ENCODE measurements around the gene SOCS1. TPM values are rescaled to one million over a fixed set of nuclear protein-coding genes. Genes with fewer than 3 reads are reported as not detected.
A peak's percentile ranks its signal among the peaks of the same experiment; 100 is the strongest.

SOCS1 gene
- total RNA-seq, 2 donors from 2014 or later, result 4.7 to 5.5 TPM

DNA sequence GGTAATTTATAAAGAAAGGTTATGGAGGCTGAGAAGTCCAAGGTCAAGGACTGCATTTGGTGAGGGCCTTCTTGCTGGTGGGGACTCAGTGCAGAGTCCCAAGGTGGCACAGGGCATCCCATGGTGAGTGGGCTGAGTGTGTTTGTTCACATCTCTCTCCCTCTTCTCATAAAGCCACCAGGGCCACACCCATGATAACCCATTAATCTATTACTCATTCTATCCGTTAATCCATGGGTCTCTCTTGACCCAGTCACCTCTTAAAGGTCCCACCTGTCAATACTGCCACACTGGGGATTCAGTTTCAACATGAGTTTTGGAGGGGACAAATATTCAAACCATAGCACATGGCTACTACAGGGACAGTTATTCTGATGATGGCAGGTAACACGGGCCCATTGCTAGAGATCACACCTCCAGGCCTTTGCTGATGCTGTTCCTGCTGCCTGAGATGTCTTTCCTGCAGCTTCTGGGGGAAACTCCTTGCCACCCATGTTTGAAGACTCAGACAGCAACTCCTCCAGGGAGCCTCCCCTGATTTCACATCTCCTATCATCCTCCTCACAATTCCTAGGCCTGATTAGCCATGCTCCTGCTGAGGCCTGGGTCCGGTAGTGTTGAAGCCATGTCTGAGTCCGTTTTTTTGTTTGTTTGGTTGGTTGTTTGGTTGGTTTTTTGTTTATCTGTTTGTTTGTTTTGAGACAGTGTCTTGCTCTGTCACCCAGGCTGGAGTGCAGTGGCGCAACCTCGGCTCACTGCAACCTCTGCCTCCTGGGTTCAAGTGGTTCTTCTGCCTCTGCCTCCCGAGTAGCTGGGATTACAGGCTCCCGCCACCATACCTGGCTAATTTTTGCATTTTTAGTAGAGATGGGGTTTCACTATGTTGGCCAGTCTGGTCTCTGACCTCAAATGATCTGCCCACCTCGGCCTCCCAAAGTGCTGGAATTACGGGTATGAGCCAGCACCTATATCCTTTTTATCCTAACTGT is 16.1 kb downstream of the SOCS1 start:
- Histone ChIP-seq H3K4me1 (no peaks in the 10 kb centered on the region), H3K4me3 (peak overlapping the region in 1 of 2 donors; percentile 17), H3K36me3 (no peaks in the 10 kb centered on the region), H3K9me3 (no peaks in the 10 kb centered on the region), H3K27me3 (no peaks in the 10 kb centered on the region), H3K27ac (peak overlapping the region; percentile 71 to 86)
- no peak for DNase-seq (ENCODE audit: low spot score)
- TF ChIP-seq, protein P1, sequence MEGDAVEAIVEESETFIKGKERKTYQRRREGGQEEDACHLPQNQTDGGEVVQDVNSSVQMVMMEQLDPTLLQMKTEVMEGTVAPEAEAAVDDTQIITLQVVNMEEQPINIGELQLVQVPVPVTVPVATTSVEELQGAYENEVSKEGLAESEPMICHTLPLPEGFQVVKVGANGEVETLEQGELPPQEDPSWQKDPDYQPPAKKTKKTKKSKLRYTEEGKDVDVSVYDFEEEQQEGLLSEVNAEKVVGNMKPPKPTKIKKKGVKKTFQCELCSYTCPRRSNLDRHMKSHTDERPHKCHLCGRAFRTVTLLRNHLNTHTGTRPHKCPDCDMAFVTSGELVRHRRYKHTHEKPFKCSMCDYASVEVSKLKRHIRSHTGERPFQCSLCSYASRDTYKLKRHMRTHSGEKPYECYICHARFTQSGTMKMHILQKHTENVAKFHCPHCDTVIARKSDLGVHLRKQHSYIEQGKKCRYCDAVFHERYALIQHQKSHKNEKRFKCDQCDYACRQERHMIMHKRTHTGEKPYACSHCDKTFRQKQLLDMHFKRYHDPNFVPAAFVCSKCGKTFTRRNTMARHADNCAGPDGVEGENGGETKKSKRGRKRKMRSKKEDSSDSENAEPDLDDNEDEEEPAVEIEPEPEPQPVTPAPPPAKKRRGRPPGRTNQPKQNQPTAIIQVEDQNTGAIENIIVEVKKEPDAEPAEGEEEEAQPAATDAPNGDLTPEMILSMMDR (IDR thresholded peaks at IDR 0.05), result no peak

DNA sequence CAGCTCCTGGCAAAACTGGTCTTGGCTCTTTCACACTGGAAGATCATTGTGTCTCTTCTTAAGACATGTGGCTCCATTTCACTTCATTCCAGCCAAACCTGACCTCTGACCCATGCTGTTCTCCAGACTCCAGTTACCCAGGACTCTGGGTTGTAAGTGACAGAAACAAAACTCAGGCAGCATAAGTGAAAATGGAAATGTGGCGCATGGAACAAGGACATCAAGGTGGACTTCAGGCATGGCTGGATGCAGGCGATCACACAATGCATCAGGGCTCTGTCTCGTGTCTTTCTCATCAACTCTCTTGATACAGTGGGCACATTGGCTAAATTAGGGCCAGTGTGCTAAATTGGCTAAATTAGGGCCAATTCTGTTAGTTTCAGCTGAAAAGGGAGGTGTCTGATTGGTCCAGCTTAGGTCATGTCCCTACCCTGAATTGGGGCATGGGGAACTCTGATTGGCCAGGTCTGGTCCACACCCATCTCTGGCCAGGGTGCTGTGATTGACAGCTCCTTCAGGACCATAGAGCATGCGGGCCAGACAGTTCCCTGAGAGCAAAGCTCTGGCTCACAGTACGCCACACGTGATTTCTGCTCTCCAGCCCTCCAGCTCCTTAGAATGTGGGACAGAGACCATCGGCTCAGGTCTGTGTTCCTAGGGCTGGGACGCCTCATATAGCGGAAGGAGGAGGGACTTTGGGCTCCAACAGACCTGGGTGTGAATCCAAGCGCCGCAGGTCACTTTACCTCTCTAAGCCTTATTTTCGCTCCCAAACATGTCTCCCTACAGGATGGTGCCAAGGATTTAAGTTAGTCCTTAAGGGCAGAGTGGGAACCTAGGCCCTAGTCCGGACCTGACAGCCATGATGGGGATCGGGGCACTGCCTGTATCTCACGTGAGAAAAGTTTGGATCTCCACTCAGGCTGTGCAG is 17.5 kb downstream of the SOCS1 start:
- Histone ChIP-seq H3K4me1 (no peaks in the 10 kb centered on the region), H3K9me3 (no peaks in the 10 kb centered on the region), H3K4me3 (no peak overlapping the region), H3K27me3 (no peaks in the 10 kb centered on the region), H3K36me3 (no peaks in the 10 kb centered on the region), H3K27ac (no peak overlapping the region)
- TF ChIP-seq, protein P1 (IDR thresholded peaks at IDR 0.05), result no peak
- no peak for DNase-seq (ENCODE audit: low spot score)

DNA sequence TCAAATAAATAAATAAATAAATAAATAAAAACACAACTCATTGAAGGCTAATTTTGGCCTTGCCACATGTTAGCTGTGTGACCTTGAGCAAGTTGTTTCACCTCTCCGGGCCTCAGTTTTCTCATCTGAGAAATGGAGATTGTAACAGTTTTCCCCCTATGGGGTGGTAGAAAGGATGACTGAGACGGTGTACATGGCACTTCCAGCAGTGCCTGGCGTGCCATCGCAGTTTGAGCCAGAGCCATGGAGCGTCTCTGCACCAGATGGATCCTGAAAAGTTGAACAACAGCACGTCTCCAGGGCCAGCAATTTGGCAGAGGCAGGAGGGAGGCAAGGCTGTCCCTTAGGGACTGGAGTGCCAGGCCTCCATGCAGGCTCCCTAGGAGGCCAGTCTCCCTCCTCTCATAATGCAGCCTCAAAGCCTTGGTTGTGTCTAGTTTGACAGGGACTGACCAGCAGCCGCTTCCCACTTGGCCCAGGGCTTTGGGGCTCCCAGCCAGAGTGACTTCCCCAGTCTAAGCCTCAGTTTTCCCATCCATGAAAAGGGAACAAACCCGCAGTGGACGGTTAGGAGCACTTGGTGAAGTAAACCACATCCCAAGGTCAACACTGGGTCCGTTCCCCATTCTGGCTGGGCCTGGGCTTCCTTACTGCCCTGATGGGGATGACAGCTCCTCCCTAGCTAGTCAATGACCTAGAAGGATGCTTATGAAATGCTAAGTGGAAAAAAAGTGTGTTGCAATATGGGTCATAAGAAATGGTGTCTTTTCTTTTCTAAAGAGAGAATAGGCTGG is 19.3 kb downstream of the SOCS1 start:
- Histone ChIP-seq H3K36me3 (no peaks in the 10 kb centered on the region), H3K27ac (no peak overlapping the region), H3K4me1 (peaks cover 0 to 12% of the 10 kb centered on the region in 2 donors), H3K4me3 (no peak overlapping the region), H3K27me3 (no peaks in the 10 kb centered on the region), H3K9me3 (no peaks in the 10 kb centered on the region)
- DNase-seq (ENCODE audit: low spot score), result no peak
- TF ChIP-seq, protein P1 (IDR thresholded peaks at IDR 0.05), result no peak

DNA sequence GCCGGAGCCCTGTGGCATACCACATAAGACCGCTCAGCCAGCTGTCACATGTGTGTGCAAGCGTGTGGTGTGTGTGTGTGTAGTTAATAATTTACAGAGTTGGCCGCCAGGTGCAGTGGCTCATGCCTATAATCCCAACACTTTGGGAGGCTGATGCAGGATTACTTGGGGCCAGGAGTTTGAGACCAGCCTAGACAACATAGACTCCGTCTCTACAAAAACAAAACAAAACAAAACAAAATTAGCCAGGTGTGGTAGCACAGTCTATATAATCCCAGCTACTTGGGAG is 20.4 kb downstream of the SOCS1 start:
- Histone ChIP-seq H3K4me1 (peaks cover 0 to 15% of the 10 kb centered on the region in 2 donors), H3K4me3 (no peak overlapping the region), H3K36me3 (no peaks in the 10 kb centered on the region), H3K27ac (no peak overlapping the region), H3K9me3 (no peaks in the 10 kb centered on the region), H3K27me3 (no peaks in the 10 kb centered on the region)
- TF ChIP-seq, protein P1 (IDR thresholded peaks at IDR 0.05), result no peak
- no peak for DNase-seq (ENCODE audit: low spot score)

Data from right atrium auricular region (tissue), 2 donors.